ENCODE measurements around the gene MC1R. TPM values are rescaled to one million over a fixed set of nuclear protein-coding genes. Genes with fewer than 3 reads are reported as not detected.

MC1R gene
- total RNA-seq, 5 donors from 2014 or later (not counting 1 experiment from before 2014, with no cell fraction given), result 11.7 to 13.7 (median 12.9) TPM

DNA sequence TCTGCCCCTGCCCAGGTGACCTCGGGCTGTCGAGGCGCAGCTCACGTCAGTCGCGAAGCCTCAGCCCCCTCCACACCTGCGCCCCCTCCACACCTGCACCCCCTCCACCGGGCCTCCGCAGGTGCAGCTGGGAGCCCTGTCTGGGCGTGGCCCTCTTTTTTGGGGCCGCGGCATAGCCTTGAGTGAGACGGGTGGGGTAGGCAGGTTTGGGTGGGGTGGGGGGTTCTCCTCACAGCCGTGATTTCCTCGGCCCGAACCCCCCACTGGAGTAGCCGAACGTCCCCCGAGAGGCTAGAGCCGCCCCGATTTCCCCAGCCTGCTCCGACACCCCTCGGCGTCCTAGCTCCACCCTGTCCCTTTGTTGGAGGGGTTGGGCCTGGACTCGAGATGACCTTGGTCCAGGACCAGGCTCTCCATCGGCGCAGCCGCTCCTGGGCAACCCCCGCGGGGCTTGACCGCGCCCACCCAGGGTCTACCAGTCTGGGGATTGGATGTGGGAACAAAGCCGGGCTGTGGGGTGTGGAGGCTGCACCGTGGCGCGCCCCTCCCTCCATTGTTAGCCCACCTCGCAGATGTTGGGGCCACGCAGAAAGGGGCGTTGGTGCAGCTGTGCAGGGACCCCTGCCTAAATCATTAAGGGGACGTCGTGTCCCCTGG, 5.1 kb downstream of the MC1R start:
- peaks cover 21 to 52% (median 40%) of the 10 kb centered on the region in 3 donors for H3K4me1 Mint-ChIP-seq

DNA sequence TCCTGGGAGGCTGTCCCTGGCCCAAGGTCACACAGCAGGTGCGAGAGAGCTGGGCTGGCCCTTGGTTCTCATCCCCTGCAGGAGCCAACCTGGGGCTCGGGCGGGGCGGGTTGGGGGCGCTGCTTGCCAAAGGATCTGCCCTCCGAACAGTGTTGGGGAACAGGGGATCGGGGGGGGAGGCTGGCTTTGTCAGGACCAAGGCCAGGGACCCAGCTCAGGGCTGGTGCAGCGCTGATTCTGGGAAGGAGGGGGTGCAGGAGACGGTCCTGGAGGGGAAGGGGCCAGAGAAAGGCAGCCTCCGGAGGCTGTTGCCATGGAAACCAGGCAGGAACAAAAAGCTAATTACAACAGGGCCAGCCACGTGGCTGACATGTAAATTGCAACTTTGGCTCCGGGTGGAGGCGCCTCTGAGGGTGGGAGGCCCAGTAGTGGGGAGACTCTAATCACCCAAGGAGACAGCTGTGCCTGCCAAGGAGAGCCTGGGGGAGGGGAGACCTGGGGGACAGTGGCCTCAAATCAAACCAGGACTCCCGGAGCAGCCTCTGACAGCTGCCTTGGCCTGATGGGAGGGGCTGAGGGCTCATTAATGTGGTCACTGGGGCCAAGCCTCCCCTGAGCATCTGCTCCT, 5.7 kb downstream of the MC1R start:
- H3K27me3 Mint-ChIP-seq, result peaks cover 0 to 41% of the 10 kb centered on the region in 2 donors
- peak in 23 of 35 experiments; percentile 24 to 63 (median 42) for DNase-seq
- 3% methylated on average over 13 of the region's 14 CpGs for WGBS (ENCODE audit: insufficient coverage)
- no peaks in the 10 kb centered on the region for H3K9me3 ChIP-seq
- H3K4me3 ChIP-seq (ENCODE audit: control insufficient read depth in 1 of 2, extremely low read depth in 1 of 2, low read length in 1 of 2), result no peak overlapping the region
- POLR2A ChIA-PET, result no interaction called here
- no peaks in the 10 kb centered on the region for H3K9me3 Mint-ChIP-seq
- H3K27ac Mint-ChIP-seq, result no peak overlapping the region
- H3K36me3 ChIP-seq (ENCODE audit: control insufficient read depth in 2 of 2, extremely low read depth in 1 of 2, insufficient read depth in 1 of 2, low read length in 1 of 2), result no peaks in the 10 kb centered on the region
- H3K4me3 Mint-ChIP-seq, result peak overlapping the region in 1 of 3 donors; percentile 44
- peak in 1 of 4 experiments; percentile 31 for ATAC-seq (replicated peaks in 1 of 4)
- H3K36me3 Mint-ChIP-seq, result no peaks in the 10 kb centered on the region
- peaks cover 18 to 47% (median 35%) of the 10 kb centered on the region in 3 donors for H3K4me1 Mint-ChIP-seq
- H3K27me3 ChIP-seq (replicated peaks in 1 of 2; ENCODE audit: control insufficient read depth in 2 of 2, extremely low read depth in 1 of 2, insufficient read depth in 2 of 2, low read length in 1 of 2), result peaks cover 0 to 94% of the 10 kb centered on the region in 2 experiments
- peaks cover 5 to 70% of the 10 kb centered on the region in 2 experiments for H3K4me1 ChIP-seq (ENCODE audit: control insufficient read depth in 1 of 2, extremely low read depth in 1 of 2, insufficient read depth in 2 of 2, low read length in 2 of 2)
- H3K27ac ChIP-seq (ENCODE audit: low read length), result no peak overlapping the region
- CTCF ChIA-PET, result interaction anchor here (0.7 to 0.8 kb wide), 3 partner anchors 26 to 609 kb away, joined by 3 to 10 read pairs (median 4); no protein-coding TSS in a partner anchor

More for the DNA sequence above, 5.1 kb downstream of the MC1R start:
- Mint-ChIP-seq H3K4me3 (no peak overlapping the region), H3K9me3 (no peaks in the 10 kb centered on the region), H3K36me3 (no peaks in the 10 kb centered on the region), H3K27ac (no peak overlapping the region), H3K27me3 (peaks cover 0 to 39% of the 10 kb centered on the region in 2 donors)
- Histone ChIP-seq H3K4me3 (ENCODE audit: control insufficient read depth in 1 of 2, extremely low read depth in 1 of 2, low read length in 1 of 2) (no peak overlapping the region), H3K4me1 (ENCODE audit: control insufficient read depth in 1 of 2, extremely low read depth in 1 of 2, insufficient read depth in 2 of 2, low read length in 2 of 2) (peaks cover 5 to 76% of the 10 kb centered on the region in 2 experiments), H3K9me3 (no peaks in the 10 kb centered on the region), H3K36me3 (ENCODE audit: control insufficient read depth in 2 of 2, extremely low read depth in 1 of 2, insufficient read depth in 1 of 2, low read length in 1 of 2) (no peaks in the 10 kb centered on the region), H3K27ac (ENCODE audit: low read length) (no peak overlapping the region), H3K27me3 (replicated peaks in 1 of 2; ENCODE audit: control insufficient read depth in 2 of 2, extremely low read depth in 1 of 2, insufficient read depth in 2 of 2, low read length in 1 of 2) (peaks cover 0 to 95% of the 10 kb centered on the region in 2 experiments)
- peak in 1 of 35 experiments; percentile 8 for DNase-seq
- CTCF ChIA-PET, result interaction anchor here in 1 of 2 donors (0.8 kb wide), 1 partner anchor 609 kb away, joined by 10 read pairs; no protein-coding TSS in a partner anchor
- 8% methylated on average over 23 of the region's 41 CpGs for WGBS (ENCODE audit: insufficient coverage)
- POLR2A ChIA-PET, result no interaction called here
- ATAC-seq (replicated peaks in 1 of 4), result no peak

DNA sequence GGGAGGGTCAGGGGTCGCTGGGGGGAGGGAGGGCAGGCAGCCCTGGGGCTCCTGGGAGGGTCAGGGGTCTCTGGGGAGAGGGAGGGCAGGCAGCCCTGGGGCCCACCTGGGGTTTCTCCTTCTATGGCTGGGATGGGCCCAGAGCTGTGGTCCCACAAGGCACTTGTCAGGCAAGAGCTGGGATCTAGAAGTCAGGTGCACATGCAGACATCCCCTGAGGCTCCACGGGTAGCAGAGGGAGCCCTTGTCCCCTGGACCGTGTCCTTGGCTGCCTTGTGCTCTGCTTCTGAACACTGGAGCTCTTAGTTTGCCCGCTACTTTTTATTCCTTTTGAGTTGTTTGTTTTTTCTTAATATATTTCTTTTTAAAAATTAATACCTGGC, 6.3 kb downstream of the MC1R start:
- peak in 1 of 35 experiments; percentile 9 for DNase-seq
- Mint-ChIP-seq H3K27me3 (peaks cover 4 to 41% of the 10 kb centered on the region in 2 donors), H3K4me3 (peak overlapping the region in 1 of 3 donors; percentile 41), H3K27ac (no peak overlapping the region), H3K9me3 (no peaks in the 10 kb centered on the region), H3K4me1 (peaks cover 13 to 42% (median 30%) of the 10 kb centered on the region in 3 donors), H3K36me3 (no peaks in the 10 kb centered on the region)
- peaks cover 0 to 93% of the 10 kb centered on the region in 2 experiments for H3K27me3 ChIP-seq (replicated peaks in 1 of 2; ENCODE audit: control insufficient read depth in 2 of 2, extremely low read depth in 1 of 2, insufficient read depth in 2 of 2, low read length in 1 of 2)
- peaks cover 5 to 65% of the 10 kb centered on the region in 2 experiments for H3K4me1 ChIP-seq (ENCODE audit: control insufficient read depth in 1 of 2, extremely low read depth in 1 of 2, insufficient read depth in 2 of 2, low read length in 2 of 2)
- no peaks in the 10 kb centered on the region for H3K9me3 ChIP-seq
- CTCF ChIA-PET, result interaction anchor here in 1 of 2 donors (0.7 kb wide), 2 partner anchors 25 to 67 kb away, joined by 3 to 4 read pairs; no protein-coding TSS in a partner anchor
- H3K4me3 ChIP-seq (ENCODE audit: control insufficient read depth in 1 of 2, extremely low read depth in 1 of 2, low read length in 1 of 2), result no peak overlapping the region
- POLR2A ChIA-PET, result no interaction called here
- 0% methylated on average over 2 of the region's 4 CpGs for WGBS (ENCODE audit: insufficient coverage)
- no peaks in the 10 kb centered on the region for H3K36me3 ChIP-seq (ENCODE audit: control insufficient read depth in 2 of 2, extremely low read depth in 1 of 2, insufficient read depth in 1 of 2, low read length in 1 of 2)
- H3K27ac ChIP-seq (ENCODE audit: low read length), result no peak overlapping the region
- ATAC-seq (replicated peaks in 1 of 4), result no peak

DNA sequence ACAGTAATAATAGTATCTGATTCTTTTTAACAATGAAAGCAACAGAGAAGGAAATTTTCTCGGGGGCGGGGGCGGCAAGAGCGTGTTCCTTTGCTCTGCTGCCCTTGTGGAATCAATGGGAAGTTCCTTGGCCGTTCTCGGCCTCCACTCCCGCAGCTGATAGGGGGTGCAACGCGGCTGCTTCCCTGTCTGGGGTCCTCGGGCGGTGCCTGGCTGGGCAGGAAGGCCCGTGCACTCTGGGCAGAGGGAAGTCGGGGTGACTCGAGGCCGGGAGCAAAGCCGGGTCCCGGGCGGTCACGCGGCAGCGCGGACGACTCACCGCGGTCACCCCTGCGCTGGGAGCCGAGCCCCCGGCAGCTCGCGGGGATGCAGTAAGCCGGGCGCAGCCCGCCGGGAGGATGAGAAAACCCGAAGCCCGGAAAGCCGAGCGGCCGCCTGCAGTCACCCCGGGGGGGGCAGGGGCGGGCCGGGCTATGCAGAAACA, 7.0 kb downstream of the MC1R start:
- Mint-ChIP-seq H3K27ac (no peak overlapping the region), H3K36me3 (no peaks in the 10 kb centered on the region), H3K4me3 (peak overlapping the region in 1 of 3 donors; percentile 41), H3K9me3 (no peaks in the 10 kb centered on the region), H3K4me1 (peaks cover 6 to 35% (median 23%) of the 10 kb centered on the region in 3 donors), H3K27me3 (peaks cover 7 to 45% of the 10 kb centered on the region in 2 donors)
- Histone ChIP-seq H3K27ac (ENCODE audit: low read length) (no peak overlapping the region), H3K4me3 (ENCODE audit: control insufficient read depth in 1 of 2, extremely low read depth in 1 of 2, low read length in 1 of 2) (peak overlapping the region in 1 of 2 donors; percentile 4), H3K9me3 (no peaks in the 10 kb centered on the region), H3K36me3 (ENCODE audit: control insufficient read depth in 2 of 2, extremely low read depth in 1 of 2, insufficient read depth in 1 of 2, low read length in 1 of 2) (no peaks in the 10 kb centered on the region), H3K4me1 (ENCODE audit: control insufficient read depth in 1 of 2, extremely low read depth in 1 of 2, insufficient read depth in 2 of 2, low read length in 2 of 2) (peaks cover 5 to 57% of the 10 kb centered on the region in 2 experiments), H3K27me3 (replicated peaks in 1 of 2; ENCODE audit: control insufficient read depth in 2 of 2, extremely low read depth in 1 of 2, insufficient read depth in 2 of 2, low read length in 1 of 2) (peaks cover 0 to 92% of the 10 kb centered on the region in 2 experiments)
- POLR2A ChIA-PET, result no interaction called here
- 1% methylated on average over 42 of the region's 42 CpGs for WGBS (ENCODE audit: insufficient coverage)
- DNase-seq, result peak in 1 of 35 experiments; percentile 8
- peak in 1 of 4 experiments; percentile 2 for ATAC-seq (replicated peaks in 1 of 4)
- CTCF ChIA-PET, result no interaction called here

DNA sequence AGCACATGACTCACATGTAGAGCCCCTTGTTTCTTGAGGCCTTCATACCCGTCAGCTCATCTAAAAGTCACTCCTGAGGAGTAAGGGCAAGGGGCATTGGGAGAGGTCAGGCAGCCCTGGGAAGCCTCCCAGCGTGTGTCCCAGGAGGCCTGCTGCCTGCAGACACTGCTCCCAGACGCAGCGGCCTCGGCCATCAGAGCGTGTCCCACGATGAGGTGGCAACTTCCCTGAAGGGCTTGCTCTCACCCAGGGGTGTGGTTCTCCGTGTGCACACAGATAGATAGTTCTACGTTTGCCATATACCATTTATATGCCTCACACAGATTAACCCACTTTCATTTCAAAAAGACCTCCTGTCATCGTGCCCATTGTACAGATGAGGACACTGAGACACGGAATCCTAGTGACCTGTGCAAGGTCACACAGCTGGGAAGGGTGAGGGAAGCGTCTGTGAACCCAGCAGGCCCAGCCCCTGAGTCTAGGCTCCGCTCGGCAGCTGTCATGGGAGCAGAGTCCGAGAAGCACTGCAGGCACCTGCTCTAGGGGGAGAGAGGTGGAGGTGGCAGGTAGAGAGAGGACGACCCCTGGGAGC, 12.7 kb downstream of the MC1R start:
- ATAC-seq (replicated peaks in 1 of 4) (no peak), DNase-seq (no peak)
- peaks cover 0 to 3% (median 2%) of the 10 kb centered on the region in 3 donors for H3K4me1 Mint-ChIP-seq
- H3K9me3 Mint-ChIP-seq, result no peaks in the 10 kb centered on the region
- H3K36me3 Mint-ChIP-seq, result no peaks in the 10 kb centered on the region
- Histone ChIP-seq H3K27me3 (replicated peaks in 1 of 2; ENCODE audit: control insufficient read depth in 2 of 2, extremely low read depth in 1 of 2, insufficient read depth in 2 of 2, low read length in 1 of 2) (peaks cover 0 to 58% of the 10 kb centered on the region in 2 experiments), H3K9me3 (no peaks in the 10 kb centered on the region), H3K4me3 (ENCODE audit: control insufficient read depth in 1 of 2, extremely low read depth in 1 of 2, low read length in 1 of 2) (no peak overlapping the region), H3K36me3 (ENCODE audit: control insufficient read depth in 2 of 2, extremely low read depth in 1 of 2, insufficient read depth in 1 of 2, low read length in 1 of 2) (no peaks in the 10 kb centered on the region), H3K4me1 (ENCODE audit: control insufficient read depth in 1 of 2, extremely low read depth in 1 of 2, insufficient read depth in 2 of 2, low read length in 2 of 2) (peaks cover 0 to 5% of the 10 kb centered on the region in 2 experiments), H3K27ac (ENCODE audit: low read length) (no peak overlapping the region)
- CTCF ChIA-PET, result no interaction called here
- WGBS (ENCODE audit: insufficient coverage), result 80% methylated on average over 13 of the region's 16 CpGs
- POLR2A ChIA-PET, result no interaction called here
- H3K27me3 Mint-ChIP-seq, result peaks cover 7 to 35% of the 10 kb centered on the region in 2 donors
- H3K27ac Mint-ChIP-seq, result no peak overlapping the region
- H3K4me3 Mint-ChIP-seq, result no peak overlapping the region

DNA sequence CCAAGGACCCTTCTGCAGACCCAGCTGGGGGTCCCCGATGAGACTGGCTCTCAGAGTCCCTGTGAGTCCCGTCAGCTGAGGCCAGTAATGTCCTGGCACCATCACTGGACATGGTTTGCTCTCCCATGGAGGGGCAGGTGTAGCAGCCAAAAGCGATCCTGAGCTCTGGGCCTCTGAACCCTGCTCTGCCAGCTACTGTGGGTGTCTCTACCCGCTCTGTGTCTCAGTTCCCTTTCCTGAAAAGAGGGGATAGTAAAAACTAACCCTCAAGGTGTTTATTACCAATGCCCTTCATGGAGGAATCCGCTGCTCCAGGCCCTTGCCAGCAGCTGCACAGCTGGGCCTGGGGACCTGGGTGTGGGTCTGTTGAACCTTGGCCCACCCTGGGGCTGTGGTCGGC, 13.3 kb downstream of the MC1R start:
- DNase-seq (no peak), ATAC-seq (replicated peaks in 1 of 4) (no peak)
- Histone ChIP-seq H3K4me1 (ENCODE audit: control insufficient read depth in 1 of 2, extremely low read depth in 1 of 2, insufficient read depth in 2 of 2, low read length in 2 of 2) (no peaks in the 10 kb centered on the region), H3K4me3 (ENCODE audit: control insufficient read depth in 1 of 2, extremely low read depth in 1 of 2, low read length in 1 of 2) (no peak overlapping the region), H3K27ac (ENCODE audit: low read length) (no peak overlapping the region), H3K27me3 (replicated peaks in 1 of 2; ENCODE audit: control insufficient read depth in 2 of 2, extremely low read depth in 1 of 2, insufficient read depth in 2 of 2, low read length in 1 of 2) (peaks cover 0 to 52% of the 10 kb centered on the region in 2 experiments), H3K36me3 (ENCODE audit: control insufficient read depth in 2 of 2, extremely low read depth in 1 of 2, insufficient read depth in 1 of 2, low read length in 1 of 2) (no peaks in the 10 kb centered on the region), H3K9me3 (no peaks in the 10 kb centered on the region)
- Mint-ChIP-seq H3K27ac (no peak overlapping the region), H3K27me3 (peaks cover 7 to 32% of the 10 kb centered on the region in 2 donors), H3K9me3 (no peaks in the 10 kb centered on the region), H3K4me3 (no peak overlapping the region), H3K36me3 (no peaks in the 10 kb centered on the region), H3K4me1 (no peaks in the 10 kb centered on the region)
- POLR2A ChIA-PET, result no interaction called here
- CTCF ChIA-PET, result no interaction called here
- 78% methylated on average over 5 of the region's 6 CpGs for WGBS (ENCODE audit: insufficient coverage)
